A549 (cell line): ENCODE measurements around the gene SH2D1B. TPM values are rescaled to one million over a fixed set of nuclear protein-coding genes. Genes with fewer than 3 reads are reported as not detected.
A peak's percentile ranks its signal among the peaks of the same experiment; 100 is the strongest.
"Not testable (repeated sequence)": the region's sequence is repeated elsewhere in the genome, so short reads cannot be mapped to it uniquely, and the experiment has no call there.

Source experiments
- ATAC-seq, 2 experiments: fragments of 200-7000 bp in 1 of 2; fragments of >200 bp in 1 of 2; cut with Nextera tagmentation in 1 of 2; cut with Tn5 transposase in 1 of 2; 3 replicates each; pipeline versions ENCODE4 v1.8.0 to v1.9.1; 2018 to 2020; ENCODE audit warnings: mild to moderate bottlenecking in 1 of 2, moderate library complexity in 1 of 2
- CTCF ChIA-PET: fragments of 300-600 bp; sonication (Branson Sonifier 250); formaldehyde crosslinking; extraction: SDS; loops from one replicate; lab custom pipeline; 2021; ENCODE audit warnings: antibody characterized with exemption, inconsistent platforms; lab: Yijun Ruan, JAX
- POLR2A ChIA-PET: fragments of 350-600 bp; formaldehyde crosslinking; extraction: SDS; loops from one replicate; lab custom pipeline; 2021; ENCODE audit warnings: antibody characterized with exemption, inconsistent platforms; lab: Yijun Ruan, JAX
- DNase-seq, 2 experiments: peaks; one replicate each; pipeline versions ENCODE4 v3.0.0 to v3.0.0-alpha.2; 2011 to 2016; ENCODE audit warnings: low read depth in 1 of 2, low spot score in 1 of 2
- FAIRE-seq: peaks from 2 replicates; lab custom pipeline; 2011; peaks lifted over from hg19 to GRCh38; lab: Jason Lieb, UNC
- H3K27ac ChIP-seq, 2 experiments: fragments of >200 bp; sonication (Bioruptor Twin); formaldehyde crosslinking; 3 replicates each; pipeline ENCODE4 v1.5.1; 2016 to 2017
- H3K4me1 ChIP-seq: fragments of >200 bp; sonication (Bioruptor Twin); formaldehyde crosslinking; 3 replicates; pipeline ENCODE4 v1.6.1; 2016
- H3K4me2 ChIP-seq: fragments of >200 bp; sonication (Bioruptor Twin); formaldehyde crosslinking; 3 replicates; pipeline ENCODE4 v1.6.1; 2016
- H3K4me3 ChIP-seq: fragments of >200 bp; sonication (Bioruptor Twin); formaldehyde crosslinking; 3 replicates; pipeline ENCODE4 v1.5.1; 2016
- H3K9me3 ChIP-seq: fragments of >200 bp; sonication (Bioruptor Twin); formaldehyde crosslinking; 3 replicates; pipeline ENCODE4 v1.6.1; 2016
- CBX2 ChIP-seq: fragments of 200-600 bp; sonication (generic); IDR thresholded peaks from 2 replicates; pipeline ENCODE4 v1.6.1; 2016; ENCODE audit warnings: low read depth, mild to moderate bottlenecking, borderline replicate concordance
- CHD4 ChIP-seq: fragments of 200-600 bp; sonication (generic); IDR thresholded peaks from 2 replicates; pipeline ENCODE4 v1.6.1; 2016; ENCODE audit warnings: antibody characterized with exemption, mild to moderate bottlenecking, borderline replicate concordance
- EHMT2 ChIP-seq: fragments of 200-600 bp; sonication (generic); IDR thresholded peaks from 2 replicates; pipeline ENCODE4 v1.6.1; 2016; ENCODE audit warnings: antibody characterized with exemption, low read depth, mild to moderate bottlenecking, moderate library complexity
- EP300 ChIP-seq, 2 experiments: fragments of >200 bp; sonication (Bioruptor Twin); formaldehyde crosslinking; IDR thresholded peaks; 2 replicates in 1 of 2; 3 replicates in 1 of 2; pipeline ENCODE4 v1.6.1; 2016 to 2017
- FOXS1 ChIP-seq: fragments of 250-450 bp; sonication (Bioruptor Pico); IDR thresholded peaks from 2 replicates; pipeline ENCODE4 v1.5.0; 2020; ENCODE audit warnings: mild to moderate bottlenecking, moderate library complexity
- GATA3 ChIP-seq: IDR thresholded peaks from 2 replicates; pipeline ENCODE4 v1.6.1; 2012; ENCODE audit warnings: borderline replicate concordance
- HOXA7 ChIP-seq: fragments of 250-450 bp; sonication (Bioruptor Pico); IDR thresholded peaks from 2 replicates; pipeline ENCODE4 v1.5.0; 2020; ENCODE audit warnings: mild to moderate bottlenecking, moderate library complexity
- HOXB13 ChIP-seq: fragments of 250-450 bp; sonication (Bioruptor Pico); IDR thresholded peaks from 2 replicates; pipeline ENCODE4 v1.5.0; 2020; ENCODE audit warnings: low read depth, mild to moderate bottlenecking, moderate library complexity
- JUN ChIP-seq, 2 experiments: fragments of >200 bp; sonication (Bioruptor Twin); formaldehyde crosslinking; IDR thresholded peaks; 2 replicates in 1 of 2; 3 replicates in 1 of 2; pipeline ENCODE4 v1.6.1; 2016 to 2017
- JUNB ChIP-seq: fragments of >200 bp; sonication (Bioruptor Twin); formaldehyde crosslinking; IDR thresholded peaks from 2 replicates; pipeline ENCODE4 v1.6.1; 2016
- KDM5A ChIP-seq: fragments of 200-600 bp; sonication (generic); IDR thresholded peaks from 2 replicates; pipeline ENCODE4 v1.6.1; 2016; ENCODE audit warnings: antibody characterized with exemption, mild to moderate bottlenecking
- MAFK ChIP-seq: fragments of 450-650 bp; IDR thresholded peaks from 2 replicates; pipeline ENCODE4 v1.6.1; 2014; ENCODE audit not compliant: partially characterized antibody
- NFE2L2 ChIP-seq: fragments of 150-350 bp; conservative IDR thresholded peaks from 2 replicates; pipeline ENCODE4 v1.6.1; 2014; ENCODE audit warnings: low read length
- RFX5 ChIP-seq: fragments of 450-650 bp; IDR thresholded peaks from 2 replicates; pipeline ENCODE4 v1.7.1; 2014; ENCODE audit warnings: antibody characterized with exemption, mild to moderate bottlenecking, moderate library complexity
- SREBF2 ChIP-seq: fragments of 450-650 bp; IDR thresholded peaks from 2 replicates; pipeline ENCODE4 v1.6.1; 2014; ENCODE audit warnings: mild to moderate bottlenecking, moderate library complexity
- USF2 ChIP-seq: fragments of 450-650 bp; IDR thresholded peaks from 2 replicates; pipeline ENCODE4 v1.6.1; 2014; ENCODE audit warnings: antibody characterized with exemption
- ZC3H11A ChIP-seq: fragments of 450-650 bp; IDR thresholded peaks from 2 replicates; pipeline ENCODE4 v1.6.1; 2014; ENCODE audit warnings: antibody characterized with exemption, mild to moderate bottlenecking
- ZFP36 ChIP-seq: fragments of 450-650 bp; IDR thresholded peaks from 2 replicates; pipeline ENCODE4 v1.6.1; 2014; ENCODE audit warnings: borderline replicate concordance; ENCODE audit not compliant: partially characterized antibody
- ZSCAN20 ChIP-seq: fragments of 250-450 bp; sonication (Bioruptor Pico); IDR thresholded peaks from 2 replicates; pipeline ENCODE4 v1.8.0; 2022; ENCODE audit warnings: mild to moderate bottlenecking, moderate library complexity
- whole genome bisulfite sequencing: methylation state at CpG from one replicate; pipeline ENCODE4 v1.1.6; 2017; ENCODE audit errors: missing lambda C conversion rate; 5-methylcytosine and 5-hydroxymethylcytosine counted together
- polyA plus RNA-seq, 4 experiments: library from polyadenylated mRNA; depleted of rRNA in 3 of 4; stranded (reverse); fragments of >200 nt; fragmentation: RNase III in 1 of 4; extraction: RNeasy Plus Mini Kit Qiagen cat#74134 plus additional on column Dnase treatment in 1 of 4; gene quantifications; 2 replicates in 3 of 4; 3 replicates in 1 of 4; pipeline ENCODE4 v1.2.3, GENCODE V29; 2011 to 2017
- TF ChIP-seq, protein P1 (sequence below): fragments of >200 bp; sonication (Bioruptor Twin); formaldehyde crosslinking; IDR thresholded peaks from 2 replicates; pipeline ENCODE4 v1.6.1; 2016
- TF ChIP-seq, protein P2 (sequence below): fragments of >200 bp; sonication (Bioruptor Twin); formaldehyde crosslinking; IDR thresholded peaks from 3 replicates; pipeline ENCODE4 v1.5.1; 2016

Gene SH2D1B
- polyA plus RNA-seq, 2 of the 4 experiments (the other 2 are of a cell fraction), result 0.04 TPM; not detected in 1

DNA sequence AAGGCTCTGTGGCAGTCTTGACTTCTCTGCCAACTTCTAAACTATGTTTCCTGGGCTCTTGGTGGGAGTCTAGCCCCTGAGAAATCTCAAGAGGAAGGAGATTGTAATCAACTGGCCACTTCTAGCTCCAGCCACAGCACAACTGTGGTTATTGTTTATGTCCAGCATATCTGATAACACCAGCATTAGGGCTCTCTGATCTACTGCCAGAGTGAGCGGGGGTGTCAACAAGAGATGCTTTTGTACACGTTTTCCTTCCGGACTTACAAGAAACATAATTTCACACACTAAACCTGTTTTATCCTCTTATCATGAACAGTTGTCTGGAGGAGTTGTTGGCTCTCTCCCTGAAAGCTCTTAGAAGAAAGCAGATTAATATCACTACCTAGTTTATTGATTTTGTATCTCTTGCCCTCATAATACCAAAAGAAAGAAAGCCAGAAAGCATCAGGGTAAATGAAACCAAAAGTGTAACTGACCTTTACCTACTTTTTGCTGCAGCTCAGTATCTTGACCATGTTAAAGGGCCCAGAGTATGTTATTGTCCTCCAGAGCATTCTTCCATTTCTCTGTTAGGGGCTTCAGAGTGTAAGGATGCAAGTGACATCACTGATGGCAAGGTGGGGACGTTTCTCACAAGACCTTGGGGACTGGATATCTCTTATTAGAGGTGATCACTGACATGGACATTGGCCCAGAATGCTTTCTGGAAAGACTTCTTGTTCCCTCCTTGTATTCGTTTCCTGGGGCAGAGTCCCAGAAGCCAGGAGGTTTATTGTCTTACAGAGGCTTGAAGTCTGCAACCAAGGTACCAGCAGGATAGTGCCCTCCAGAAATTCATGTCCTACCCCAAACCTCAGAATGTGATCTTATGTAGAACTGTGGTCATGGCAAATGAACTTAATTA, 9.6 kb upstream of the SH2D1B start:
- ChIA-PET CTCF (interaction anchor here (0.7 kb wide), 1 partner anchor 317 kb away, joined by 3 read pairs; no protein-coding TSS in a partner anchor), POLR2A (no interaction called here)
- DNase-seq (no peak), ATAC-seq (no peak)
- Histone ChIP-seq H3K4me1 (no peaks in the 10 kb centered on the region), H3K27ac (no peak overlapping the region), H3K9me3 (0 out of 3 replicates have a peak, but pooled peaks cover 3% of the 10 kb centered on the region), H3K4me2 (no peak overlapping the region), H3K4me3 (no peak overlapping the region)
- no peak for TF ChIP-seq JUNB
- no peak for TF ChIP-seq NFE2L2
- TF ChIP-seq CBX2, result no peak
- no peak for TF ChIP-seq GATA3
- no peak for TF ChIP-seq FOXS1 (CRISPR knock-in tag)
- no peak for TF ChIP-seq JUN (IDR thresholded peaks at IDR 0.05)
- TF ChIP-seq, protein P1, sequence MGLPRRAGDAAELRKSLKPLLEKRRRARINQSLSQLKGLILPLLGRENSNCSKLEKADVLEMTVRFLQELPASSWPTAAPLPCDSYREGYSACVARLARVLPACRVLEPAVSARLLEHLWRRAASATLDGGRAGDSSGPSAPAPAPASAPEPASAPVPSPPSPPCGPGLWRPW, result no peak
- TF ChIP-seq ZFP36, result no peak
- no peak for TF ChIP-seq CHD4
- no peak for TF ChIP-seq HOXB13 (CRISPR knock-in tag)
- no peak for TF ChIP-seq EP300 (IDR thresholded peaks at IDR 0.05)
- no peak for TF ChIP-seq MAFK
- no peak for TF ChIP-seq EHMT2
- no peak for TF ChIP-seq RFX5
- no peak for TF ChIP-seq SREBF2
- no peak for TF ChIP-seq KDM5A
- TF ChIP-seq HOXA7, result no peak
- TF ChIP-seq ZC3H11A, result no peak
- TF ChIP-seq USF2, result no peak
- TF ChIP-seq, protein P2, sequence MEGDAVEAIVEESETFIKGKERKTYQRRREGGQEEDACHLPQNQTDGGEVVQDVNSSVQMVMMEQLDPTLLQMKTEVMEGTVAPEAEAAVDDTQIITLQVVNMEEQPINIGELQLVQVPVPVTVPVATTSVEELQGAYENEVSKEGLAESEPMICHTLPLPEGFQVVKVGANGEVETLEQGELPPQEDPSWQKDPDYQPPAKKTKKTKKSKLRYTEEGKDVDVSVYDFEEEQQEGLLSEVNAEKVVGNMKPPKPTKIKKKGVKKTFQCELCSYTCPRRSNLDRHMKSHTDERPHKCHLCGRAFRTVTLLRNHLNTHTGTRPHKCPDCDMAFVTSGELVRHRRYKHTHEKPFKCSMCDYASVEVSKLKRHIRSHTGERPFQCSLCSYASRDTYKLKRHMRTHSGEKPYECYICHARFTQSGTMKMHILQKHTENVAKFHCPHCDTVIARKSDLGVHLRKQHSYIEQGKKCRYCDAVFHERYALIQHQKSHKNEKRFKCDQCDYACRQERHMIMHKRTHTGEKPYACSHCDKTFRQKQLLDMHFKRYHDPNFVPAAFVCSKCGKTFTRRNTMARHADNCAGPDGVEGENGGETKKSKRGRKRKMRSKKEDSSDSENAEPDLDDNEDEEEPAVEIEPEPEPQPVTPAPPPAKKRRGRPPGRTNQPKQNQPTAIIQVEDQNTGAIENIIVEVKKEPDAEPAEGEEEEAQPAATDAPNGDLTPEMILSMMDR, result no peak
- TF ChIP-seq, all 56 proteins: peak for 0
- 26% methylated on average over 5 of the region's 5 CpGs for WGBS
- FAIRE-seq, result no peak

DNA sequence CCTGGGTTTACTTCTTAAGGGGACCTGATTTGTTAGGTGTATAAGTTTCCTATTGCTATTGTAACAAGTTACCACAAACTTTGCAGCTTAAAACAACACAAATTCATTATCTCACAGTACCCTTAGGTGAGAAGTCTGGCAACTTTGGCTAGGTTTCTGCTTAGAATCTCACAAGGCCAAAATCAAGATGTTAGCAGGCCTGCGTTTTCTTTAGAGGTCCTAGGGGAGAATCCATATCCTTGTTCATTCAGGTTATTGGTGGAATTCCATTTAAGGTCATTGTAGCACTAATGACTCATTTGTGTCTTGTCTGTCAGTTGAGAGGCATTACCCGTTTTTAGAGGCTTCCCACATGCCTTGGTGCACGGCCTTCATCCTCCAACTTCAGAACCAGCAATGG, 8.2 kb upstream of the SH2D1B start:
- TF ChIP-seq ZSCAN20 (CRISPR knock-in tag), result no peak
- Histone ChIP-seq H3K4me2 (no peak overlapping the region), H3K27ac (no peak overlapping the region), H3K4me1 (no peaks in the 10 kb centered on the region), H3K9me3 (0 out of 3 replicates have a peak, but pooled peaks cover 3% of the 10 kb centered on the region), H3K4me3 (no peak overlapping the region)
- WGBS, result 76% methylated on average over 3 of the region's 3 CpGs
- ChIA-PET CTCF (interaction anchor here (1.1 kb wide), 1 partner anchor 364 kb away, joined by 3 read pairs; no protein-coding TSS in a partner anchor), POLR2A (no interaction called here)
- FAIRE-seq (no peak), ATAC-seq (no peak), DNase-seq (no peak)

DNA sequence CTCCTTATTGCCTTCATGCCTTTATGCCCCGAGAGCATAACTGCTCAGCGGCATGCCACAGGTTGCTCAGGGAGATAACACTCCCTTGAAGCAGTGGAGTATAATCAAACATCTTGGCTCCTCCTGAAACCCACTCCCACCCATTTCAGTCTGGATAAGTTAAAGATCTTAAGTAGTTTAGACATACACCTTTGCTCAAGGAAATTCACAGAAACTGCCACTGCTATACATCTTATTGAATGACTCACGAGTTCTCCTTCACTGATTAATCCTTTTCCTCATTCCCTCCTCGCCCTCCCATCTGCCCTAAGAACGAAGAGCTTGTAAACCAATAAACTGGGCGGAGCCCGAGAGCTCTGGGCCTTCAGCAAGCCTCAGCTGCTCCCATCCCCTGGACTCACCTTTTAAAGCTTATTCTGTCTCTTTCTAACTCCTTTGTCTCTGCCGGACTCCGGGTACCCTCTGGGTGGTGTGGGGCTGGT, 7.6 kb upstream of the SH2D1B start:
- H3K4me1 ChIP-seq, H3K4me2 ChIP-seq, H3K27ac ChIP-seq, ATAC-seq, H3K4me3 ChIP-seq, CTCF ChIA-PET, H3K9me3 ChIP-seq, FAIRE-seq, POLR2A ChIA-PET: not testable (repeated sequence)
- peak in 1 of 2 experiments; percentile 15 for DNase-seq
- 59% methylated on average over 9 of the region's 9 CpGs for whole genome bisulfite sequencing

DNA sequence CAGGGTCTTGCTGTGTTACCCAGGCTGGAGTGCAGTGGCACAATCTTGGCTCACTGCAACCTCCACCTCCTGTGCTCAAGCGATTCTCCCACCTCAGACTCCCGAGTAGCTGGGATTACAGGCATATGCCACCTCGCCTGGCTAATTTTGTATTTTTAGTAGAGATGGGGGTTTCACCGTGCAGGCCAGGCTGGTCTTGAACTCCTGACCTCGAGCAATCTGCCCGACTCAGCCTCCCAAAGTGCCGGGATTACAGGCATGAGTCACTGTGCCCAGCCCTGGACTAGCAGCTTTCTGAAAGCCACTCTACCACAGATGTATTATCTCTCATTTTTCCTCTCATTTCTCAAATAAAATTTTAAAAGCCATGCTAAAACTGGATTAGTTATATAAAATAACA, 6.6 kb upstream of the SH2D1B start:
- H3K9me3 ChIP-seq, DNase-seq, H3K4me1 ChIP-seq, H3K27ac ChIP-seq, CTCF ChIA-PET, POLR2A ChIA-PET, H3K4me3 ChIP-seq, H3K4me2 ChIP-seq, FAIRE-seq, ATAC-seq: not testable (repeated sequence)
- 38% methylated on average over 7 of the region's 7 CpGs for WGBS
